SW 1271 (cell line): ENCODE data around the gene SNX22.
"Not testable (repeated sequence)": the region's sequence is repeated elsewhere in the genome, so short reads cannot be mapped to it uniquely, and the experiment has no call there.

Experiments used
- DNase-seq, 2 experiments: peaks; one replicate each; lab custom pipeline; 2025; lab: John Stamatoyannopoulos, UW

SNX22 gene

DNA sequence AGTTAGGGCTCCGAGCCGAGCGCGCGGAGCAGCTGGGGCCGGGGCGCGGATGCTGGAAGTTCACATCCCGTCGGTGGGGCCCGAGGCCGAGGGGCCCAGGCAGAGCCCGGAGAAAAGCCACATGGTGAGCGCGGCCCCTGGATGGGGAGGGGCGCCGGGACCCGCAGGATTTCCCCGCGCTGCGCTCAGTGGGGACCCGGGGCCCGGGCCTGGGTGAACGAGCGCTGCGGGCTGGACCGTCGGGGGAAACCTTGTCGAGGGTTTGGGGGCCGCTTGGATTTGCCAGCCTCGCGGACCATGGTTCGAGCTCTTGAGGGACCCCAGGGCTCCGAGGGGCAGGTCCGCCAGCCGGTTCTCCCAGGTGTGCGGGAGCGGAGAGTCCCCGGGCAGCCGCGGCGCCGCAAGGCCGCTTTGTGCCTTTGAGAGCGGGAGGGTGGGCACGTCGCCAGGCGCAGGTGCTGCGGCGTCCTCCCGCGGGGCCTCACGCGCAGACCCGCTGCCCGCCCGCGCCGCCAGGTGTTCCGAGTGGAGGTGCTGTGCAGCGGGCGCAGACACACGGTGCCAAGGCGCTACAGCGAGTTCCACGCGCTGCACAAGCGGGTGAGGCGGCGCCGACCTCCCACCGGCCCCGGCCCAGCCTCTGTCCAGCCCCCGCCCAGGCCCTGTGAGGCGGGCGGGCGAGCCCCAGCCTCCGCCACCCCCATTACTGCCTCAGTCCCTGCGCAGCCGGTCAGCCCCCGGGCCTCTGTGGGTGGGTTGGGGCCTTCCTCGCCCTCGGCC, at the start of gene SNX22:
TSS of gene SNX22 (plus strand) at position 5 of the 780 bp plus-strand sequence. CDS start at position 50, 45 bp downstream.
- no peak for DNase-seq

DNA sequence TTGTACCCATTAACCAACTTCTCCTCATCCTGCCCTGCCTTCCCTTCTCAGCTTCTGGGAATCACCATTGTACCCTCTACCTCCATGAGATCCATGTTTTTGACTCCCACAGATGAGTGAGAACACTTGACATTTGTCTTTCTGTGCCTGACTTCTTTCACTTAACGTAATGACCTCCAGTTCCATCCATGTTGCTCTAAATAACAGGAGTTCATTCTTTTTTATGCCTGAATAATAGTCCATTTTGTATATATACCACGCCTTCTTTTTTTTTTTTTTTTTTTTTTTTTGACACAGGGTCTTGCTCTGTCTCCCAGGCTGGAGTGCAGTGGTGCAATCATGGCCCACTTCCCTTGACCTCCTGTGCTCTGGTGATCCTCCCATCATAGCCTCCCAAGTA, 49.0 kb upstream of the SNX22 start:
- DNase-seq, result no peak

DNA sequence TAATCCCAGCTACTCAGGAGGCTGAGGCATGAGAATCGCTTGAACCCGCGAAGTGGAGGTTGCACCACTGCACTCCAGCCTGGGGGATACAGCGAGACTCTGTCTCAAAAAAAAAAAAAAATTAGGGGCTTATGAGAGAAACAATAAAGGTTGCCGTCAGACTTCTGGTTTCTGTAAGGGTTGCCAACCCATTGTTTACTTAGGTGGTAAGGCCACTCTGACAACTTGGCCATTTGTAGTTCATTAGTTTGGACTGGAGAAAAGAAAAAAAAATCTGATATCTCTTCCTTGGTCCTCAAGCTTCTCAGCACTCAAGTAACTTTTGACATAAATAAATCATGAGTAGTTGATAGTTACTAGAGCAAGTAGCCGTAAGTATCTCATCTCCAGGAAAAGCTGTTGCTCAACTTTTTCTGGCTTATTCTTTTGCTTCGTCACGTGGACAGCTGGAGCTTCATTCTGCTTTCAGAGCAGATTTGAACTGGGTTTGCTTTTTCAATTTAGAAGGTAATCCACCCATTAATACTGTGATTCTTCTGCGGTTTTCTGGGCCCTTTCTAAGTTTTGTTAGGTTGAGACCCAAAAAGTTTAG, 46.3 kb upstream of the SNX22 start:
- DNase-seq, result no peak

DNA sequence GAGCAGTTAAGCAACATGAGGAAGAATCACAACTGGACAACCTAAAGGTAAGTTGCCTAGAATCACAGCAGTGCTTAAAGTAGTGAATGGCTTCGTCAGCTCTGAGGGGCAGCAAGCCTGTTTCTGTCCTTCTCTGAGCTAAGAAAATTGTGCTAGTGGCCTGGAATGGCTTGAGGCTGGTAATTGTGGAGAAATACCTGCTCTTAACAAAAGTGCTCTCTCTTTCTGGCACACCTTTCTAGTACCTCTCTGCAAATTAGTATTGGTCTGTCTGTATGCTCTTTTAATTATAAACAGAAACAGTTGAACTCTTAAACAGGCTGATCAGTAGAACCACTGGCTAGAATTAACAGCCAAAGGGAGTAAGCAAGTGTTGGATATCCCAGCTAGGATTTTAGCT, 44.2 kb upstream of the SNX22 start:
- no peak for DNase-seq

DNA sequence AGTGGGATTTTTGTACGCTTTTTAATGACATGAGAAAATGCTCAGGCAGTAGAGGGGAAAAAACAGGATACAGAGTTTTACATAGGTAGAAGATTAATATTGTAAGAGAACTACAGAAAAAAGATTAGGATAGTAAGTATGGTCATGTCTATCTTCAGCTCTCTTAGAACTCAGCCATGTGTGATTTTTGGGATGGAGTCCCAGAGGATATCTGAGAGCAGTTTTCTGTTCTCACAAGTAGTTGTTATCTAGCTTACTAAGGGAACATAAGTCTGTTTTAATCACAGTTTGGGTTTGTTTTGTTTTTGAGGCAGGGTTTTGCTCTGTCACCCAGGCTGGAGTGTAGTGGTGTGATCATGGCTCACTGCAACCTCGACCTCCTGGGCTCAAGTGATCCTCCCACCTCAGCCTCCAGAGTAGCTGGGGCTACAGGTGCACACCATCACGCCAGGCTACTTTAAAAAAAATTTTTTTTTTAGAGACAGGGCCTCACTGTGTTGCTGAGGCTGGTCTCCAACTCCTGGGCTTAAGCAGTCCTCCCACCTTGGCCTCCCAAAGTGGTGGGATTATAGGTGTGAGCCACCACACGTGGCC, 41.3 kb upstream of the SNX22 start:
- not testable (repeated sequence) for DNase-seq

DNA sequence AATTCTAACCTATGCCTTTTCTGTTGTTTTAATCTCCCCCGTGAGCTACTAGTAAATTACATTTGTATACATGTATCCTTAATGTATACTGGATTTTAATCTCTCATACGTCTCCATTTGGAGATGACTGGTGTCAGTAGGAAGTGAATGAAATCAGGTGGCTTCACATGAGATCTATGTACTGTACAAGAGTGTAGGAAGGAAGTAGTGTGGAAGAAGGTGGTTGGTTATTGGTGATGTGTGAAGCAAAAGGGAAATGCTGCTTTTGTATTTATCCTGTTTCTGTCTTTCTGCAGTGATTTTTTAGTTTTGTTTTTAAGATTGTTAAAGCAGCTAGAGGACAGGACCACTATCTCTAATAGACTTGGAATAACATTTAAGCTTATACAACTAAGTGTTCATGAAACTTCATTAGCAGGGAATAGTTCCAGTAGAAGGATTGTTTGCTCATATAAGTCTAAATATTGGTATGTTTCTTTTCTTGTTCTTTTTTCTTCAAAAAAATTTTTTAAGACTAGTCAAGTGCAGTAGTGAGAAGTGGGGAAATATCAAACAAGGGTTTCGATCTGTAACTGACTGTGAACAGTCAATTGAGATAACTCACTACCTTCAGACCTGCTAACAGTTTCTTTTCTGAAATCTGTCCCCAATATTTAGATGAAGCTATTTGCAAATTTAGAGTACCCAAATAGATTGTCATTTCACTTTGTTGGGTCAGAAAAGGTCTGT, 40.4 kb upstream of the SNX22 start:
- no peak for DNase-seq

DNA sequence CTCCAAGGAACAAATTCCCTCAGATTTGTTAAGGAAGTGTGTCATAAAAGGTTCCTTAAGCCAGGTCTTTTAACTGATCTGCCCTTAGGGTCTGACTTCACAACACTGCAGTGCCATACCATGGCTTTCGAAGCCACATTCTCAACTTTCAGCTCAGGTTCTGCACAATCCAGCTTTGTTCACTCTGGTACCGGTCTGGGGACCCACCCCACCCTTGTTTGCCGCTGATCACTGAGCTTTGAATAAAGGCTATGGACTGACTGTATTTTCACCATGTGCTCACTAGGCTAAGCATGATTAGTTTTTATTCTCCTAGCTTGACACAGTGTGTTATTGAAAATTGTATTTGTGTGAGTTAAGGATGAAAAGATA, 39.9 kb upstream of the SNX22 start:
- no peak for DNase-seq

DNA sequence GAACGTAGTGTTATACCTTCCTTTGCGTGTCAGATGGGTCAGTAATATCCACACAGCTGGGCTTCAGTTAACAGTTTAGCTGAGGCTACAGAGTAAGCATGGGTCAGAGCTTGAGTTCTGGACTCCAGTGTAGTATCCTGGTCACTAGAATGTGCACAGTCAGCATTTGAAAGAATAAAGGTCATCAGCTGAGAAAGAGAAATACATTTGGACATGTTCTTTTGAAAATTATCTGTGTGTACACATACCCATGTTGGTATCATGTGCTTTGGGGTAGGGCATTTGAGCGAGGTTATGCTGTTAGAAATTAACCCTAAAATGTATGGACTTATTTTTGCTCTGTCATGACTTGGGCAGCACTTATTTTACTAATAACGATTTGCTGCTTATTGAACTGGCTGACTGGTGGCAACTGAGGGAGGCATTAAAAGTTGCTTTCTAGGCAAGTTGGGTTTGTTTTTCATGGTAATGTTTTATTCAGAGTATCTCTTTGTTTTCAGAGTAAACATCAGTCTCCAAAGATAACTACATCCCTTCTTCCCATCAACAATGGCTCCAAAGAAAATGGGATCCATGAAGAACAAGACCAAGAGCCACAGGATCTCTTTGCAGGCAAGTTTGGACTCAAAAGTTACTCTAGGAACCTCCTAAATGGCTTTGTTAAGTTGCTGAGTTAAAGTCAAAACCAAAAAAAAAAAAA, 39.3 kb upstream of the SNX22 start:
- DNase-seq, result no peak

DNA sequence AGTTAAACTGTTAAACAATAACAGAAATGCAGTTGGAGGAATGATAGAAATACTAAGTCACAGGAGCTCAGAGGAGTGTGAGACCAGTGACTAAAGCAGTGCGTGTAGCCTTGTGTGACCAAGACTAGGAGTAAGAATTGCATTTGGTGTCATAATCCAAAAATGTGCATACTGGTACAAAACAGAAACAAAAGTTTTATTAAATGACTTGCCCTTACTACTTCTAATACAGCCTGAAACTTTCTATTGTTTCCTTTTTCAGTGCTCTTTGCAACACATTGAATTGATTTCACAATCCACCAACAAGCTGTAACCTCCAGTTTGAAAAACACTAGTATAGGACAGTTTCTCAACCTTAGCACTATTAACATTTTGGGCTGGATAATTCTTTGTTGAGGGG, 38.6 kb upstream of the SNX22 start:
- DNase-seq, result no peak

DNA sequence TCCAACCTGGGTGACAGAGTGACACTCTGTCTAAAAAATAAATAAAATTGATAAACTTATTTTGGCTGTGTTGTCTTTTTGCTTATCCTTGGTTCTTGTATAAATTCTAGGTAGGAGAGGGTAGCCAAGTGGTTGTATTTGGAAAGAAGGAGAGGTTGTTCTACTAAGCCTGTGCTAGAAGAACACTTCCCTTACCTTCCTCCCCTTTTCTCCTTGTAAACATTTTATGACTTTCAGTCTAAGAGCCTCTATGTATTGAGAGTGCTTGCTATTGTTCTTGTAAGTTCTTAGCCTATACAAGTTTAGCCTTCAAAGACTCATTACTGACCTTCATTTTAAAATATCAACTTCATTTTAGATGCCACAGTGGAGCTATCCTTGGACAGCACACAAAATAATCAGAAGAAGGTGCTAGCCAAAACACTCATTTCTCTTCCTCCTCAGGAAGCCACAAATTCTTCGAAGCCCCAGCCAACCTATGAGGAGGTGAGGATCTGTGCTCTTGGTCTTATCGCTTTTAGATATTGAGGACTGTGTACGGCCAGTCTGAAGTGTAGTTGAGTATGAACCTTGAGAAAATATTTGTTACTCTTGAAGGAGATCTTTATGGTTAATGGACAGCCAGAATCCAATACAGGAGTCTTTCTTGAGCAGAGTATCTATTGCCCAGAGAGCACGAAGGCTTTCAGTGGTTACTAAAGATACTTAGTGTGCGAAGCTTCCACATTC, 33.6 kb upstream of the SNX22 start:
- DNase-seq, result no peak

DNA sequence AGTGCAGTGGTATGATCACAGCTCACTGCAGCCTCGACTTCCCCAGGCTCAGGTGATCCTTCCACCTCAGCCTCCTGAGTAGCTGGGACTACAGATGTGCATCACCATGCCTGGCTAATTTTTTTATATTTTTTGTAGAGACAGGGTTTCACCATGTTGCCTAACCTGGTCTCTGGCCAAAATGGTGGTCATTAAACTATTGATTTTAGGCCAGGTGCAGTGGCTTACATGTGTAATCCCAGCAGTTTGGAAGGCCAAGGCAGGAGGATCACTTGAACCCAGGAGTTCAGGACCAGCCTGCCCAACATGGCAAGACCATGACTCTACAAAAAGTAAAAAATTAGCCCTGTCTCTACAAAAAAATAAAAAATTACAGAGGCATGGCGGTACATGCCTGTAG, 31.2 kb upstream of the SNX22 start:
- not testable (repeated sequence) for DNase-seq

DNA sequence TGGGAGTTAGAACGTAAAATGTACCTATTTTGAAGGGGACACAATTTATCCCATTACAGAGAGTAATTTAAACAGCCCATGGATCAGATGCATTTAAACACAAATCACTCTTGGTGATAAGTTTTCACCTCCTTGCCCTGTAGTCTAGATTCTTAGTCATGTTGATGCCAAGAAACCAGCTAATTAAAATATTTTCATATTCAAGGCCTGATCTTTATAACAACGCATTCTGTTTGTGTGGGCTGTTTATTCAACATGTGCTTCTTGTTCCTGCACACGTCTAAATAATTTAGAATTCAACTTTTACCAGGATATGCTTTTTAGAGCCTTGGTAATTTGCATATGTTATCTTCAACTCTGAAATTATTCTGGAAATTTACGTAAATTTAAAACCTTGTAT, 29.9 kb upstream of the SNX22 start:
- DNase-seq, result no peak

DNA sequence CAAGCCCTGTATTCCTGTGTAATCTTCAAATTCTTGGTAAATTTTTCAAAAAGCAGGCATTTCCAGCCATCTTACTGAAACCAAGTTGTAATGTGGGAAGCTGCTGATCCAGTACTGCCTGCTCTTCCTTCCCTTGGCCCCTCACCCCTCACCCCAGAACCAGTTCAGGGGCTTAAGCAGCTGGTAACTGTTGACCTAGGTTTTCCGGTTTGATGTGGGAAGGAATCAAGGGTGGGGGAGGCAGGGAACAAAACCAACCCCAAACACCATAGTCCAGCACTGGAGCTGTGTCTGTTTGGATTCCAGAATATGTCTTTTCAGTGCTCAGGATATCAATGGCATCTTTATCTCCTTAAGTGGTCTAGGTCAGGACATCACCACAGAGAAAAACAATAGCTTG, 29.1 kb upstream of the SNX22 start:
- no peak for DNase-seq

DNA sequence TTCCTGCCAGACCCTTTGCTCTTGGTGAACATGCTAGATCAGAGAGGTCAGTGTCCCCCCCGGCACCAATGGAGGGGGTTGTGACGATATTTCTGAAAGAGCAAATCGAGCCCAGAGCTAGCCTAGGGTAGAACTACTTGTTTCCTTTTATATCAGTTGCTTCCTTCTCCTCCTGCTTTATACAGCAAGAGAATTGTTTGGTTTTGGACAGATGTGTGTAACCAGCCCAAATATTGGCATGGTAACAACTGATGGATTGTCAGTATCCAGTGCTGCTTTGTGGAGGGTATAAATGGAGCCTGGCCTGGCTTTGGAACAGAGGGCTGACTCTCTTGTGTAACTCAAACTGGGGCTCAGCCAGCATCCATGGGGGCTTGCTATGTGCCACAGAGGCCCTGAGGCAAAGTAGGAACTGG, 28.6 kb upstream of the SNX22 start:
- no peak for DNase-seq

DNA sequence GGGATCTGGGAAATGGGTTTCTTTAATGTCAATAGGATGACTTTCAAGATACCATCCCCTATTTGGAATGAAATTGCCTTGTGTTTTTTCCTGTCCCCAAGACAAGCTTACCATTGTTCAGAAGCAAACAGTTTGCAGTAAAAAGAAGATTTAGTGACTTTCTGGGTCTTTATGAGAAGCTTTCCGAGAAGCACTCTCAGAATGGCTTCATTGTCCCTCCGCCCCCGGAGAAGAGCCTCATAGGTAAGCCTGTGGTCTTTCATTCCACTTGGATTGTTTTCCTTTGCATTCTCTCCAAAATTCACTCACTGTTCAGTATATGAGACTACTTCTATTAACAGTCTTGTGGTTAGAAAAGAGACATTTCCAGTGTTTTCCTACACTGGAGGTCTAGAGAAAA, 25.6 kb upstream of the SNX22 start:
- no peak for DNase-seq

DNA sequence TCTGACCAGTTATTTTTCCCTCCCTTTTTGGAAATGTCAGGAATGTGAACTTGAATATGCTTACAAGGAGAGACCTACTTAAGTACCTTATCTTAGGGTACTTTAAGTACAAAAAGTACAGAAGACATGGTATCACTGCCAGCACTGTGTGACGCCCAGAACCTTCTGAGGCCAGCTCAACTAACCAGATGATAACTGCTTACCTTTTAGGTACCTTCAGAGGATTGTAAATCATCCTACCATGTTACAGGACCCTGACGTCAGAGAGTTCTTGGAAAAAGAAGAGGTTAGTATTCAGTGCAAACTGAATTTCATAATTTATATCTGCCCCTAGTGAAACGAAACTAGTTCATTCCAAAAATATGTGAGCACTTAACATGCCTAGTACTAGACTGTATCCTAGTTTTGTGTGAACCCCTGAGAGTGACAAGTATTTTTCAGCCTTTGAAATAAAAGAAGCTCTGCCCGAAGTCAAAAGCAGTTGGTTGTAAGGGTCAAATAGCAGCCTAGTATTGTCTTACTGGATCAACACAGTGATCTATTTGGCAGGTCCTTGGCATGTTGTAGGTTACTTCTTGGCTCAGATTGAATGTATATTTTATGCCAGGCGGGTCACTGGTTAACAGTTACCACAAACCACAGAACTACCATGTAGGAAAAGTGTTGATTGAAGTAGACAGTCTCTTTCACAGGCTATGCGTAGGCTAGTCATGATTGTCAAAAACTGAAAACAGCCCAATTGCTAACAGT, 23.8 kb upstream of the SNX22 start:
- DNase-seq, result no peak

DNA sequence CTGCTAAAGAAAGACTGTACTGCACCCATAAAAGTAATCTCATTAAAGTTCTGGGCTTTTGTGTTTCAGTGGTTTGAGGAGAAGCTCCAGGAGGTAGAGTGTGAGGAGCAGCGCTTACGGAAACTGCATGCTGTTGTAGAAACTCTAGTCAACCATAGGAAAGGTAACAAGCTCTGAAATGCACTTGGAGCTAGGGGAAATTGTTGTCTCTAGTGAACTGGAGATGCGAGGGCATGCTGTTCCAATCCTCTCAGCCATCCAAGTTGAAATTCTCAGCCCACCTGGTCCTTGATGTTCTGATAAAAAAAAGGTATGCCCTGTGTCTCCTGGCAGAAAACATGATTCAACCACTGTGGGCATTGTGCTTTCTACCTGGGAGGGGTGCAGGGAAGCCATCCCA, 21.4 kb upstream of the SNX22 start:
- DNase-seq, result no peak

DNA sequence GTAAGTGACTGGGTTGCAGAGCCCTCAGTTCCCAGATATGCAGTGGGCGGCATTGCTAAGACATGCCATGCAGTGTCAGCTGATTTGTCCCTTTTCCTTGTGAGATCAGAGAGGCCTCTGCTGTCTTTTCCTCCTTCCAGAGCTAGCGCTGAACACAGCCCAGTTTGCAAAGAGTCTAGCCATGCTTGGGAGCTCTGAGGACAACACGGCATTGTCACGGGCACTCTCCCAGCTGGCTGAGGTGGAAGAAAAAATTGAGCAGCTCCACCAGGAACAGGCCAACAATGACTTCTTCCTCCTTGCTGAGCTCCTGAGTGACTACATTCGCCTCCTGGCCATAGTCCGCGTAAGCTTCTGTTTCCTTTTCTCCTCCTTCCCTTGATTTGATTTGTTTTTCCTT, 20.0 kb upstream of the SNX22 start:
- DNase-seq, result no peak

DNA sequence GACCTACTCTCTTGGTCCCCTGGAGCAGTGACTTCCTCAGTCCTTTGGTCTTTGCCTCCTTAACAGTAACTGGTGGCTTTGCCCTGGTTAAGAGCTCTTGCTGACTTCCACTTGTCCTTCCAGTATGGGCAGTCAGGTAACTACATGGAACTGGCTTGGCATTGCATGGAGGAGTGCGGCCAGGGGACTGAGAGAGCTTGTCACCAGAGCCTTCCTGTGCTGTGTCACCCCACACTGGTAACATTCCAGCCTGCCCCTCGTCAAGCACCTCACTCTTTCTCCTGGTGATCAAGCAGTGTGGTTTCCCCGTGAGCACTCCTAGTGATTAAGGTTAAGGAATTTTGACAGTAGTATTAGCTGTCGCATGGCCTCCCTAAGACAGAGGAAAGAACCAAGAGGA, 19.3 kb upstream of the SNX22 start:
- DNase-seq, result no peak

DNA sequence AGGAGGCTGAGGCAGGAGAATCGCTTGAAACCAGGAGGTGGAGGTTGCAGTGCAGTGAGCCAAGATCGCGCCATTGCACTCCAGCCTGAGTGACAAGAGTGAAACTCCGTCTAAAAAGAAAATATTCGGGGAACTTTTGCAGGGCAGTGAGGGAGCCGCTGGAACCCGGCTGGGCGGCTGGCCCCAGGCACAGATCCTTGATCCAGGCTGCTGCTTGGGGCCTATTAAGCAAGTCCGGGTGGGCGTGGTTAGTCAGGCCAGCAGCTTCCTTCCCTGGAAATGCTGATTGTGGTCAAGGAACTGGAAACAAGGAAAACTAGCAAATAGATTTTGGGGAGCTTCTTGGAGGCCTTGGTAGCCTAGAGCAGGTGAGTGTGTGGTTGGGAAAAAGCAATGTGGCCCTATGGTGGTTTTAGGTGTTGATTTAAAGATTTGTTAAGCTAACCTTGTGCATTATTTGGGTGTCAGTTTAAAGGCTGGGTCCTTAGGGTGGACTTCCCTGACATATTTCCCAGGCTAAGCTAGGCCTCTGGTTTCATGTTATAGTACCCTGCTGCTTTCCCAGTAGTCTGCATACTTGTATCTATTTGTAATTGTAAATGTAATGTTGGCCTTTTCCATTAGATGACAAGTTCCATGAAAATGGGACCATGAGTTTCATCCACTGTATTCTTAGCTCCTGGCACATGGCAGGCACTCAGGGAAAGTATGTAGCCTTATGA, 17.7 kb upstream of the SNX22 start:
- DNase-seq, result no peak
